Heart left ventricle (tissue), 13 donors: Measurements from ENCODE around the gene GDI1.

Experiments
- POLR2A ChIP-seq, 2 donors: fragments of 450-650 bp; IDR thresholded peaks; one replicate each; pipeline ENCODE4 v1.6.1; 2017; ENCODE audit warnings: antibody characterized with exemption in 2 of 2, mild to moderate bottlenecking in 2 of 2, moderate library complexity in 2 of 2
- TF ChIP-seq, protein P1 (sequence below), 12 donors: fragments of 200-600 bp; sonication (generic) in 4 of 12; IDR thresholded peaks; one replicate each; pipeline versions ENCODE4 v1.5.0 to v1.8.0; 2018 to 2022; ENCODE audit warnings: antibody characterized with exemption in 12 of 12, mild to moderate bottlenecking in 5 of 12
- donor health status: ischemic (EF 13 %, LVEDD 7.1; RV severe dilation, severe dysfunction).
- donor health status: DM: no; HTN: yes; CAD: no.
- donor health status: DM: no; HTN: no; CAD: no.
- donor health status: ischemic (EF 25% LVEDD 6.9; RV normal size, moderate dysfunction).
- donor health status: ischemic (EF 25% LVEDD 5.7; RV mildly dilated, moderate dysfunction).
- donor health status: ischemic (EF 35%, LVEDD 5.7; RV mildly dilated, moderate dysfunction).
- donor health status: nonischemic (EF 11% LVEDD 7.7; RV severe dilation, severe dysfunction).
- donor health status: DM: yes; HTN: yes; CAD: no.
- donor health status: PGD.
- donor health status: ischemic (EF 29% LVEDD 5.4; RV normal size, mild dysfunction).
- donor health status: nonischemic (EF 23%, LVEDD 6.1; RV moderate dilation, normal function).

DNA sequence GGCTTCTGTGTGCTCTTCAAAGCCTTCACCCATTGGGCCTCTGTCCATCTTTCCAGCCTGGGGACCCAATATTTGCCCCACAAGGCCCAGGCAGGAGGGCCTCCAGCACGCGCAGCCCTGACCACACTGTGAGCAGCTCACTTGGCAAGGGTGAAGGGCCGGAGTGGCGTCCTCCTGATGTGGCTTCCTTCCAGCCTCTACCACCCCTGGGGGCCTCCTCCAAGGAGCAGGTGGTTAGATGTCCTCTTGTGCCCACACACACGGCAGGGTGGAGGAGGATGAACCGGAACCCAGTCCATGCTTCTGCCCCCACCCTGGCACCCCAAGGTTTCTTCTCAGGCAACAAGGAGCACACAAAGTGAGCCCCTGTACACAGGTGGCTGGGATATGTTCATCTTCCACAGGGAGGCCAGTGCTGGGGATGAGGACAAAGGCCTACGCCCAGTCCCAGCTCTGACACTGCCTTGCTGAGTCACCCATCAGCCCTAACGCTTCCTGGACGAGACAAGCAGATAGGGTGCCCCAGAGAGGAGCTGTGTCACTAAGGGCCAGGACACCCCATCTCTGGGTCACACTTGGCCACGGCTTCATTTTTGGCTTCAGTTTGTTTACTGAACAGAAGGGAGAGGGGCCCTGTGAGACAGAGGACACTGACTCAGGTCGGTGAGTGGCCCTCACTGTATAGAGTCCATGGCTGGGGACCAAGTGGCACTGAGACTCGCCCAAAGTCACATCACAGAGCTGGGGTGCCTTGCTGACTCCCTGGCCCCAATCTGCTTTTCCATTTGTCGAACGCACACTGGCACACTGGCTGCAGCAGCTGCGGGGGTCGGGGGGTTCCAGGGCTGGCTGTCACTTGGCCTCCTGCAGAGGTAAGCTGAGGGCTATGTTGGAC, 47.5 kb downstream of the GDI1 start:
- TF ChIP-seq, protein P1, sequence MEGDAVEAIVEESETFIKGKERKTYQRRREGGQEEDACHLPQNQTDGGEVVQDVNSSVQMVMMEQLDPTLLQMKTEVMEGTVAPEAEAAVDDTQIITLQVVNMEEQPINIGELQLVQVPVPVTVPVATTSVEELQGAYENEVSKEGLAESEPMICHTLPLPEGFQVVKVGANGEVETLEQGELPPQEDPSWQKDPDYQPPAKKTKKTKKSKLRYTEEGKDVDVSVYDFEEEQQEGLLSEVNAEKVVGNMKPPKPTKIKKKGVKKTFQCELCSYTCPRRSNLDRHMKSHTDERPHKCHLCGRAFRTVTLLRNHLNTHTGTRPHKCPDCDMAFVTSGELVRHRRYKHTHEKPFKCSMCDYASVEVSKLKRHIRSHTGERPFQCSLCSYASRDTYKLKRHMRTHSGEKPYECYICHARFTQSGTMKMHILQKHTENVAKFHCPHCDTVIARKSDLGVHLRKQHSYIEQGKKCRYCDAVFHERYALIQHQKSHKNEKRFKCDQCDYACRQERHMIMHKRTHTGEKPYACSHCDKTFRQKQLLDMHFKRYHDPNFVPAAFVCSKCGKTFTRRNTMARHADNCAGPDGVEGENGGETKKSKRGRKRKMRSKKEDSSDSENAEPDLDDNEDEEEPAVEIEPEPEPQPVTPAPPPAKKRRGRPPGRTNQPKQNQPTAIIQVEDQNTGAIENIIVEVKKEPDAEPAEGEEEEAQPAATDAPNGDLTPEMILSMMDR (IDR thresholded peaks at IDR 0.05) = no peak
- TF ChIP-seq POLR2A (IDR thresholded peaks at IDR 0.05) = no peak
